ENCODE results near the gene TARDBP.
"Not testable (repeated sequence)": the region's sequence is repeated elsewhere in the genome, so short reads cannot be mapped to it uniquely, and the experiment has no call there.

Gene TARDBP

DNA sequence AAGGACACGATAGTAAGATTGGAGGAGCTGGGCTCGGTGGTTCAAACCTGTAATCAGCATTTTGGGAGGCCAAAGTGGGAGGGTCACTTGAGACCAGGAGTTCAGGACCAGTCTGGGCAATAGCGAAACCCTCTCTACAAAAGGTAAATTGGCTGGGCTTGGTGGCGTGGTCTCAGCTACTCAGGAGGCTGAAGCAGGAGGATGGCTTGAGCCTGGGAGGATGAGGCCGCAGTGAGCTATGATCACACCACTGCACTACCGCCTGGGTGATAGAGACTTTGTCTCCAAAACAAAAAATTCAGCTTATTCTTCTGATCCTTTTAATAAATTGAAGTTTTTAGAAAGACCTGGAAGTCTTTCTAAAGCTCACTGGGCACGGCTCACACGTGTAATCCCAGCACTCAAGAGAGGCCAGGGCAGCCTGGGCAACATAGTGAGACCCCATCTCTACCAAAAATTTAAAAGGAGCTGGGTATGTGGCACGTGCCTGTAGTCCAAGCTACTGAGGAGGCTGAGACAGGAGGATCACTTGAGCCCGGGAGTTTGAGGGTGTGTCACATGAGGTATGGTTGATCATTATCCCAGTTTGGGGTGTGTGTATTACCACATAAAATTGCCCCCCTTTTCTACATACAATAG, 19.3 kb downstream of the TARDBP start:
- H3K4me2 ChIP-seq = no peak overlapping the region
- TF ChIP-seq Cebpa-rat (IDR thresholded peaks at IDR 0.05) = no peak

GRCh38 chr1:11037019-11037739, 24.7 kb downstream of the TARDBP start:
- not testable (repeated sequence) for H3K9me3 ChIP-seq (replicated peaks in 1 of 11); H3K27me3 ChIP-seq; H3K4me2 ChIP-seq; H3K36me3 ChIP-seq; H3K27ac ChIP-seq; H3K4me3 ChIP-seq; H3K4me1 ChIP-seq; H4K20me1 ChIP-seq; H3K9ac ChIP-seq

More for the DNA sequence above, 19.3 kb downstream of the TARDBP start:
- H3K36me3 ChIP-seq = peaks cover 16 to 28% (median 22%) of the 10 kb centered on the region in 11 experiments; a peak in 21 of 22 replicates
- no peak overlapping the region for H3K27ac ChIP-seq
- H3K9ac ChIP-seq = no peak overlapping the region
- H3K4me3 ChIP-seq = no peak overlapping the region
- no peaks in the 10 kb centered on the region for H3K27me3 ChIP-seq
- no peaks in the 10 kb centered on the region for H3K9me3 ChIP-seq (replicated peaks in 1 of 11)
- no peaks in the 10 kb centered on the region for H3K4me1 ChIP-seq
- H4K20me1 ChIP-seq = peaks cover 3 to 28% (median 21%) of the 10 kb centered on the region in 11 experiments; a peak in 20 of 22 replicates

DNA sequence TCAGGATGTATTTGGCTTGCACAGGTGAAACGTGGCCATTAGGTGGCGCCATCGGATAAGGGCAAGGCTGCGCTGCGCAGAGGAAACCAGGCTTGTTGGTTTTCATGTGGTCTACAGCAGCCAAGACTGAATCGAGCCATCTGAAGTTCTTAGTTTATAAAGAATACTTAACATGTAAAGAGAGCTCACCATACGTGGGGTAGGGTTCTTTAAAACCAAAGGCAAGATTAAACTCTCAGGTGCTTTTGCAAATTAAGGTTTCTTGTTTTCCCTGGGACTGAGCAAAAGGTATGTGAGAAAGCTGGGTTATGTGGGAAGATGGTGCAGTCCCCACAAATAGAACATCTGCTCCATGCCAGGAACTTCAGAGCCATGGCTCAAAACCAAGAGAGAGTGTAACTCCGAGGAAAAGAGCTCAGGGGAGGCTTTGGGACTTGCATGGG, 25.3 kb downstream of the TARDBP start:
- no peaks in the 10 kb centered on the region for H3K27me3 ChIP-seq
- H3K9ac ChIP-seq = no peak overlapping the region
- no peaks in the 10 kb centered on the region for H3K36me3 ChIP-seq
- no peaks in the 10 kb centered on the region for H4K20me1 ChIP-seq
- peaks cover 0 to 4% (median 0%) of the 10 kb centered on the region in 10 experiments; a peak in 3 of 20 replicates for H3K4me1 ChIP-seq
- H3K4me3 ChIP-seq = no peak overlapping the region
- H3K27ac ChIP-seq = no peak overlapping the region
- TF ChIP-seq Cebpa-rat (IDR thresholded peaks at IDR 0.05) = no peak
- no peaks in the 10 kb centered on the region for H3K9me3 ChIP-seq (replicated peaks in 1 of 11)
- peak overlapping the region in 1 of 11 experiments; percentile 8; a peak in 1 of 22 replicates for H3K4me2 ChIP-seq

DNA sequence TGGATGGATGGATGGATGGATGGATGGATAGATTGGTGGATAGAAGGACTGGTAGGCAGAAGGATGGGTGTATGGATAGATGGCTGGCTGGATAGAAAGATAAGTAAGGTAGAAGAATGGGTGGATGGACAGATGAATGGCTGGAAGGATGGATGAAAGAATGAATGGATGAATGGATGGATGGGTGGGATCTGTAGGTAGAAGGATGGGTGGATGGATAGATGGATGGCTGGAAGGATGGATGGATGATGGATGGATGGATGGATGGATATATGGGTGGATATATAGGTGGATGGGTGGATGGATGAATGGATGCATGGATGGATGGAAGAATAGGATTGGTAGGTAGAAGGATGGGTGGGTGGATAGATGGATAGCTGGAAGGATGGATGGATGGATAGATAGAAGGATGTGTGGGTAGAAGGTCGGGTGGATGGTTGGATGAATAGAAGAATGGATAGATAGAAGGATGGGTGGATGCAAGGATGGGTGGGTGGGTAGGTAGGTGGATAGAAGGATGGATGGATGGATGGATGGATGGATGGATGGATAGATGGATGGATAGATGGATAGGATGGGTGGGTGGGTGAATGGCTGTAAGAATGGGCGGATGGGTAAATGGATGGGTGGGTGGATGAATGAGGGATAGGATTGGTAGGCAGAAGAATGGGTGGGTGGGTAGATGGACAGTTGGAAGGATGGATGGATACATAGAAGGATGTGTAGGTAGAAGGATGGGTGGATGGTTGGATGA, 27.1 kb downstream of the TARDBP start:
- TF ChIP-seq Cebpa-rat (IDR thresholded peaks at IDR 0.05) = no peak
- Histone ChIP-seq H3K36me3 (no peaks in the 10 kb centered on the region), H3K27me3 (no peaks in the 10 kb centered on the region), H4K20me1 (no peaks in the 10 kb centered on the region), H3K9ac (no peak overlapping the region), H3K4me1 (peaks cover 0 to 4% (median 0%) of the 10 kb centered on the region in 10 experiments; a peak in 3 of 20 replicates), H3K27ac (no peak overlapping the region), H3K4me2 (no peak overlapping the region), H3K4me3 (no peak overlapping the region), H3K9me3 (replicated peaks in 1 of 11) (no peaks in the 10 kb centered on the region)

- H3K36me3 ChIP-seq; H3K4me2 ChIP-seq; H3K27me3 ChIP-seq; H3K4me1 ChIP-seq; H3K4me3 ChIP-seq; H3K9ac ChIP-seq; H3K27ac ChIP-seq; H3K9me3 ChIP-seq (replicated peaks in 1 of 11); H4K20me1 ChIP-seq: not testable (repeated sequence)
Measured at GRCh38 chr1:11040105-11040429, 27.6 kb downstream of the TARDBP start.

- Histone ChIP-seq H3K4me1 (peaks cover 0 to 4% (median 0%) of the 10 kb centered on the region in 10 experiments; a peak in 3 of 20 replicates), H3K4me3 (no peak overlapping the region), H4K20me1 (0 out of 22 replicates have a peak, but pooled peaks cover 0 to under 1% (median 0%) of the 10 kb centered on the region in 11 experiments), H3K36me3 (no peaks in the 10 kb centered on the region), H3K9me3 (replicated peaks in 1 of 11) (no peaks in the 10 kb centered on the region), H3K27me3 (no peaks in the 10 kb centered on the region), H3K4me2 (no peak overlapping the region), H3K9ac (no peak overlapping the region), H3K27ac (no peak overlapping the region)
- TF ChIP-seq Cebpa-rat (IDR thresholded peaks at IDR 0.05) = no peak
Measured at GRCh38 chr1:11041048-11041447, 28.6 kb downstream of the TARDBP start.

GRCh38 chr1:11042065-11042464, 29.6 kb downstream of the TARDBP start:
- no peaks in the 10 kb centered on the region for H3K27me3 ChIP-seq
- H3K4me1 ChIP-seq = peaks cover 0 to 4% (median 0%) of the 10 kb centered on the region in 10 experiments; a peak in 3 of 20 replicates
- TF ChIP-seq Cebpa-rat (IDR thresholded peaks at IDR 0.05) = no peak
- H3K9me3 ChIP-seq (replicated peaks in 1 of 11) = no peaks in the 10 kb centered on the region
- H3K4me3 ChIP-seq = no peak overlapping the region
- no peak overlapping the region for H3K27ac ChIP-seq
- H4K20me1 ChIP-seq = peaks cover 0 to 7% (median 0%) of the 10 kb centered on the region in 11 experiments; a peak in 1 of 22 replicates
- no peaks in the 10 kb centered on the region for H3K36me3 ChIP-seq
- no peak overlapping the region for H3K4me2 ChIP-seq
- H3K9ac ChIP-seq = no peak overlapping the region

- Histone ChIP-seq H4K20me1 (peaks cover 0 to 7% (median 0%) of the 10 kb centered on the region in 11 experiments; a peak in 1 of 22 replicates), H3K4me1 (no peaks in the 10 kb centered on the region), H3K9ac (no peak overlapping the region), H3K27ac (no peak overlapping the region), H3K27me3 (no peaks in the 10 kb centered on the region), H3K4me2 (no peak overlapping the region), H3K4me3 (no peak overlapping the region), H3K9me3 (replicated peaks in 1 of 11) (no peaks in the 10 kb centered on the region), H3K36me3 (no peaks in the 10 kb centered on the region)
- TF ChIP-seq Cebpa-rat (IDR thresholded peaks at IDR 0.05) = no peak
Measured at GRCh38 chr1:11042995-11043874, 30.8 kb downstream of the TARDBP start.
